NOMO-1 treated with DMSO at 0.1 percent for 48 hours (cell line): ENCODE measurements around the gene RO60.
A peak's percentile ranks its signal among the peaks of the same experiment; 100 is the strongest.

ENCODE experiments used
- DNase-seq: peaks from one replicate; lab custom pipeline; 2025; ENCODE audit not compliant: unreplicated experiment; lab: John Stamatoyannopoulos, UW

The RO60 gene

DNA sequence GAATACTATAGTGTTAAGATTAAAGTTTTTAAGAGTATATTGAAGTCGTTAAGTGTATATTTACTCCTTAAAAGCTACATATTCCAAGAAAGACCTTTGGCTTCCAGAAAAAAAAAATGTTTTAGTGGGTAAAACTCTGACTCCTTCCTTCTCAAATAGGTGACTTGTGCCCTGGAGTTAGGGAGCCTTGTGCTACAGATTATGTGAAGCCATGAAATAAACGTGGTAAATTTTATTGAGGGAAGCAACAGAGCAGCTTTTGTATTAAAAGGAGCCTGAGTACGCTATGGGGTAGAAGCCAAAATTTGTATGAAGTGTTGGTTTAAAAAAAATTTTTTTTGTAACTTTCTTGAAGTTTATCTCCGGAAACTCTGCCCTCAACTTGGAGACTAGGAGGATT, 994 bp downstream of the RO60 start:
- no peak for DNase-seq

GRCh38 chr1:193060938-193061337, 1.5 kb downstream of the RO60 start:
- DNase-seq: peak; percentile 23

- no peak for DNase-seq
These were observed 3.5 kb downstream of the RO60 start for GRCh38 chr1:193062698-193063463.

DNA sequence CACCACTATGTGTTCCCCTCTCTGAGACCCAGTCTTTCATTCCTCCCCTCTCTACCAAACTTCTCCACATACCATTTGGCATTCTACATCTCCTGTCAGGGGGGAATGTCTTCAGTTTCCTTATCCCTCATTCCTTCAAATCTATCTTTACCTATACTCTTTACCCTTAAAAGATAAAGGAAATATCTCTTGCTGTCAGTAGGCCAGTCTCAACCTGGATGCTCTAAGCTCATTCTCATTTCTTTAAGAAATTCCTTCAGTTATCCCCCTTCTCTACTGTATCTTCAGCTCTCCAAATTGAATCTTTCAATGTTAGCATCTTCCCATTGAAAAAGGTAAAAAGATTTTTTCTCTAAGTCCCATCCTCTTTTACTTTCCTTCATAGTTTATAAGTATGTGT, 6.5 kb downstream of the RO60 start:
- no peak for DNase-seq

GRCh38 chr1:193066606-193067005, 7.2 kb downstream of the RO60 start:
- no peak for DNase-seq

DNA sequence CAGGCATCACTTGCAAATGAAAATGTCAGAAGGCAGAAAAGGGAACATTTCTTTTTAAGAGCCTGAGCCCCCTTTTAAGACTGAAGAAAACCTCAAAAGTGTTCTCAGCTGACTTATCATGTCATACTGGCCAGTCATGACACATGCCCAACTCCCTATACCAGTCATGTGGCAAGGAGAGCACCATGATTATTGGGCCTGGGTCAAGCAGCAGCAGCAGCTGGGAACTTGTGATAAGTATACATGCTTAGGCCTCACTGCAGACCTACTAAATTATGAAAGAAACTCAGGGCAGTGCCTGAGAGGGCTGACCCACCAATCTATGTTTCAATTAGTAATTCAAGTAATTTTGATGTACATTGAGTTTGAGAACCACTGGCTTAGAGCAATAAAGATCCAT, 8.6 kb downstream of the RO60 start:
- DNase-seq: no peak

GRCh38 chr1:193069748-193070385, 10.5 kb downstream of the RO60 start:
- DNase-seq: no peak

- no peak for DNase-seq
These were observed 11.0 kb downstream of the RO60 start for GRCh38 chr1:193070386-193070753.

- DNase-seq: no peak
These were observed 11.5 kb downstream of the RO60 start for GRCh38 chr1:193070942-193071341.

DNA sequence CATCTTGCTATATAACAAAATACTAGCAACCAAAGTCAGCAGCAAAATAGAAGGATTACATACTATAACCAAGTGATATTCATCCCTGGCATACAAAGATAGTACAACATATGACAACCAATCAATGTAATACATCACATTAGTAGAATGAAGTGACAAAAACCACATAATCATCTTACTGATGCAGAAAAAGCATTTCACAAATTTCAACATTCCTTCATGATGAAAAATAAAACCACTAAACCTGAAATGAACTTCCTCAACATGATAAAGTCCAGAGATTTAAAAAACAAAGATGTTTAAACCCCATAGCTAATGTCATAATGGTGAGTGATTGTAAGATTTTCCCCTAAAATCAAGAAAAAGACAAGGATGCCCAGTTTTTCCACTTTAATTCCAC, 18.6 kb downstream of the RO60 start:
- DNase-seq: no peak

GRCh38 chr1:193079187-193079586, 19.8 kb downstream of the RO60 start:
- DNase-seq: no peak

DNA sequence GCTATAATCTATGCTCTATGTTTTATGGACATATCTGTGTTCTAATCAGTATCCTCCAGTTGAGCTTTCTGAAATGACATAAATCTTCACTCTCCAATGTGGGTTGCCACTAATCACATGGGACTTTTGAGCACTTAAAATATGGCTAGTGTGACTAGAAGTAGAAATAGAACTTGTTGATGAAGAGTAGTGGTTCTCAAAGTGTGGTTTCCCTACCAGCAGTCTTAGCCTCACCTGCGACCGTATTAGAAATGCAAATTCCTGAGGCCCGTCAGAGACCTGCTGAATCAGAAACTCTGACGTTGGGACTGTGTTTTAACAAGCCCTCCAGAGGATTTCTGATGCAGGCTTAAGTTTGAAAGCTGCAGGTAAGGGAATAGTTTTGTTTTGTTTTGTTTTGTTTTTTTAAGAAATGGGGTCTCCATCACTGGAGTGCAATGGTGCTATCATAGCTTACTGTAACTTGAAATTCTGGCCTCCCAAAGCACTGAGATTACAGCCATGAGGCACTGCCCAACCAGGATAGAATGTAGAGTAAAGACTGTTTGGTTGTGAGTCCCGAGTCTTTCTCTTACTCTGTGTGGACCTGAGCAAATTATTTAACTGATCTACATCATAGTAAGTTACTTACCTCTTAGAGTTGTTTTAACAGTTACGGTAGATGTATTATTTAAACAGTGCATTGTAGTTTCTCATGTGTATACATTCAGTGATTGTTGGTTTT, 24.1 kb downstream of the RO60 start:
- DNase-seq: no peak

- DNase-seq: no peak
These were observed 25.9 kb downstream of the RO60 start for GRCh38 chr1:193085263-193085662.

DNA sequence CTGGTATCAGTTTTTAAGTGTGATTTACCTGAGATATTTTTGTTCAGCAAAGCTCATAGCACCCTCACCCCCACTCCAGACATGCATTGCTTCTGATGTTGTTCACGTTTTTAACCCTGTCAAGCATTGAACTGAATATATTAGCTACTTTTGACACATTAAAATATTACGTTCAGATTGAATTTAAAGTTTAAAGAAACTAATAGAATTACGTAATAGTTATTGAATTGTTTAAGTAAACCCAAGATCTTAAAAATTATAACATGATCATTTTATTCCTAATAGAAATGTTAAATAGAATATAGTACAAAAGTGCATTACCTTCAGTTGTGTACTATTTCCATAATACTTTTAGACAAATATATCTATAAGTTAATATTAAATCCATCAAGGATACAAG, 26.9 kb downstream of the RO60 start:
- DNase-seq: no peak

DNA sequence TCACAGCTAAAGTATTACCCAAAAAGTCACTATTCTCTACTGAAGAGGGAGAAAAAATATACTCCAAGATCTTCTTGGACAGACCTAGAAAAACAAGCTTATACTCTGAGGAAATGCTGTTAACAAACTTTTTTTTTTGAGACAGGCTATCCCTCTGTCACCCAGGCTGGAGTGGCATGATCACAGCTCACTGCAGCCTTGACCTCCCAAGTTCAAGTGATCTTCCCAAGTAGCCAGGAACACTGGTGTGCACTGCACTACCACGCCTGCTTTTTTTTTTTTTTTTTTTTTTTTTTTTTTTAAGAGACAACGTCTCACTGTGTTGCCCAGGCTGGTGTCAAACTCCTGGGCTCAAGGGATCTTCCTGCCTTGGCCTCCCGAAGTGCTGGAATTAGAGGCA, 28.5 kb downstream of the RO60 start:
- DNase-seq: no peak

- DNase-seq: no peak
These were observed 31.5 kb downstream of the RO60 start for GRCh38 chr1:193090865-193091264.

GRCh38 chr1:193094112-193094511, 34.7 kb downstream of the RO60 start:
- no peak for DNase-seq

DNA sequence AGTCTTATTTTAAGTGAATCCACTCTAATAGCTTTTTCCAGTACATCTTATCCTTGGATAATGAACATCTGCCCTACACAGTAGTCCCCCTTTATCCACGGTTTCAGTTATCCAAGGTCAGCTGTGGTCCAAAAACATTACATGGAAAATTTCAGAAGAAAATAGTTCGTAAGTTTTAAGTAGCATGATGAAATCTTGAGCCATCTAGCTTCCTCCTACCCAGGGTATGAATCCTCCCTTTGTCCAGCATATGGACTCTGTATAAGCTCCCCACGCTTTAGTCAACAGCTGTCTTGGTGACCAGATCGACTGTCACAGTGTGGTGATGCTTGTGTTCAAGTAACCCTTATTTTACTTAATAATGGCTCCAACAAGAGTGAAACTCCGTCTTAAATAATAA, 43.2 kb downstream of the RO60 start:
- no peak for DNase-seq

- no peak for DNase-seq
These were observed 44.5 kb downstream of the RO60 start for GRCh38 chr1:193103759-193104501.

- peak; percentile 18 for DNase-seq
These were observed 45.1 kb downstream of the RO60 start for GRCh38 chr1:193104502-193104906.
